DND-41 (cell line): ENCODE data around the gene CAPRIN1.

ENCODE experiments used
- EZH2 ChIP-seq: IDR thresholded peaks from 3 replicates; pipeline ENCODE4 v1.6.1; 2012; ENCODE audit warnings: borderline replicate concordance, low read depth, mild to moderate bottlenecking, moderate library complexity, low read length, inconsistent platforms; ENCODE audit not compliant: severe bottlenecking
- TF ChIP-seq, protein P1 (sequence below): IDR thresholded peaks from 2 replicates; pipeline ENCODE4 v1.5.1; 2012; ENCODE audit warnings: borderline replicate concordance, low read length, moderate library complexity, mild to moderate bottlenecking; ENCODE audit not compliant: poor library complexity, severe bottlenecking; ENCODE audit errors: extremely low read depth

DNA sequence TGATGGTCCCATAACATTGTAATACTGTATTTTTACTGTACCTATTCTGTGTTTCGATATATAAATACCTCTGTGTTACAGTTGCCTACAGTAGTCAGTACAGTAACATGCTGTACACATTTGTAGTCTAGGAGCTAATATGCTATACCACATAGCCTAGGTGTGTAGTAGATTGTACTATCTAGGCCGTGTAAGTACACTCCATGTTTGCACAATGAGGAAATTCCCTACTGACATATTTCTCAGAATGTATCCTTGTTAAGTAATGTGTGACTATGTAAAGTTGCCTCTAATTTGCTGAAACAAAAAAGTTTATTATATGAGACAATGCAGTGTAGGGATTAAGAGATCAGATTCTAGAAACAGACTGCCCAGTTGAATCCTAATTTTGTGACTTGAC is 21.3 kb downstream of the CAPRIN1 start:
- TF ChIP-seq EZH2: no peak
- TF ChIP-seq, protein P1, sequence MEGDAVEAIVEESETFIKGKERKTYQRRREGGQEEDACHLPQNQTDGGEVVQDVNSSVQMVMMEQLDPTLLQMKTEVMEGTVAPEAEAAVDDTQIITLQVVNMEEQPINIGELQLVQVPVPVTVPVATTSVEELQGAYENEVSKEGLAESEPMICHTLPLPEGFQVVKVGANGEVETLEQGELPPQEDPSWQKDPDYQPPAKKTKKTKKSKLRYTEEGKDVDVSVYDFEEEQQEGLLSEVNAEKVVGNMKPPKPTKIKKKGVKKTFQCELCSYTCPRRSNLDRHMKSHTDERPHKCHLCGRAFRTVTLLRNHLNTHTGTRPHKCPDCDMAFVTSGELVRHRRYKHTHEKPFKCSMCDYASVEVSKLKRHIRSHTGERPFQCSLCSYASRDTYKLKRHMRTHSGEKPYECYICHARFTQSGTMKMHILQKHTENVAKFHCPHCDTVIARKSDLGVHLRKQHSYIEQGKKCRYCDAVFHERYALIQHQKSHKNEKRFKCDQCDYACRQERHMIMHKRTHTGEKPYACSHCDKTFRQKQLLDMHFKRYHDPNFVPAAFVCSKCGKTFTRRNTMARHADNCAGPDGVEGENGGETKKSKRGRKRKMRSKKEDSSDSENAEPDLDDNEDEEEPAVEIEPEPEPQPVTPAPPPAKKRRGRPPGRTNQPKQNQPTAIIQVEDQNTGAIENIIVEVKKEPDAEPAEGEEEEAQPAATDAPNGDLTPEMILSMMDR: no peak
